GM19372 (cell line): Measurements from ENCODE around the gene VPS37B.
"Not testable (repeated sequence)": the region's sequence is repeated elsewhere in the genome, so short reads cannot be mapped to it uniquely, and the experiment has no call there.

Experiments used
- ATAC-seq: cut with Tn5 transposase; IDR thresholded peaks from one replicate; pipeline ENCODE4 v1.9.1; 2021; ENCODE audit warnings: mild to moderate bottlenecking, low read depth, moderate library complexity; ENCODE audit not compliant: unreplicated experiment

VPS37B gene

DNA sequence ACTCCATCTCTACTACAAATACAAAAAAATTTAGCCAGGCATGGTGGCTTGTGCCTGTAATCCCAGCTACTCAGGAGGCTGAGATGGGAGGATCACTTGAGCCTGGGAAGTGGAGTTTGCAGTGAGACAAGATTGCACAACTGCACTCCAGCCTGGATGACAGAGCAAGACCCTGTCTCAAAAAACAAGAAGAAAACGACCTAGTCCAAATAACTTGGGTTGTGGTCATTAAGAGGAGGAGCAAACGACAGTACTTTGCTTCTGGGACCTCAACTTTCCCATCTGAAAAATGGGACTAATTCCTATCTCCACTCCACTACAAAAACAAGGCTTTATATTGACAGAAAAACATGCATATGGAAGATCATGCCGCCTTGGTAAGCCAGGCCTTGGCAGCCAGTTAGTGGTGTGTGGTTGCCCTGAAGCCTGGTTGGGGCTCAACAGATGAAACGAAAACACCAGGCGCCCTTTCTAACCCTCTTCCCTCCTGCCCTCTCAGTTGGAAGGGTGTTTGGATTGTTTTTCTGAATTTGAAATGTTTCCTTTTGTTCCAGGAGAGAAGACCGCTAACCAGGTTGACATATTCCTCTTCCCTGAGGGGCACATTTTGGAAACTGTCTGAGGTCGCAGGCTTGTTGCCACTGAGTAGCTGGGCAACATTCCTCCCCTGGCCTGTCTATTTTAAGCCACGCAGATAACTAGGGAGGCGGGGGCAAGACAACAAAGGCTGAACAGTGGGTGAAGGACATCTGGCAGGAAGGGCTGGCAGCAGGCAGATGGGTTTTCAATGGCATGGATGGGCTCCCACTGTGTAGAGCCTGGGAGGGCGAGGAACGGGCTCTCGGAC, 13.7 kb upstream of the VPS37B start:
- no peak for ATAC-seq

DNA sequence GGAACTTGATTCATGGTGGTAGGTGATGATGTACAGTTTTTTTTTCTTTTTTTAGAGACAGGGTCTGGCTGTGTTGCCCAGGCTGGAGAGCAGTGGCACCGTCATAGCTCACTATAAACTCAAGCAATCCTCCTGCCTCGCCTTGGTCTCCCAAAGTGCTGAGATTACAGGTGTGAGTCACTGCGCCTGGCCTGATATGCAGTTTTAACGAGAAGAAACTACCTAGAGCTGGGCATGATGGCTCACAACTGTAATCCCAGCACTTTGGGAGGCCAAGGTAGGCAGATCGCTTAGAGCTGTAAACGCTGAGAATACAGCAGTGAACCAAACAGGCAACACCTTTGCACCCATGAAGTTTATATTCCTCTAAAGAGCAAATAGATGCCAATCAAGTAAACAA, 13.0 kb upstream of the VPS37B start:
- no peak for ATAC-seq

DNA sequence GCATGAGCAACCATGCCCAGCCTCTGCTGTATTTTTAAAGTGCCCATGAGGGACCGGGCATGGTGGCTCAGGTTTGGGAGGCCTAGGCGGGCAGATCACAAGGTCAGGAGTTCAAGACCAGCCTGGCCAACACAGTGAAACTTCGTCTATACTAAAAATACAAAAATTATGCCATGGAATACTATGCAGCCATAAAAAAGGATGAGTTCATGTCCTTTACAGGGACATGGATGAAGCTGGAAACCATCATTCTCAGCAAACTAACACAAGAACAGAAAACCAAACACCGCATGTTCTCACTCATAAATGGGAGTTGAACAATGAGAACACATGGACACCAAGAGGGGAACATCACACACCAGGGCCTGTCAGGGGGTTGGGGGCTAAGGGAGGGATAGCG, 9.3 kb upstream of the VPS37B start:
- ATAC-seq: not testable (repeated sequence)

DNA sequence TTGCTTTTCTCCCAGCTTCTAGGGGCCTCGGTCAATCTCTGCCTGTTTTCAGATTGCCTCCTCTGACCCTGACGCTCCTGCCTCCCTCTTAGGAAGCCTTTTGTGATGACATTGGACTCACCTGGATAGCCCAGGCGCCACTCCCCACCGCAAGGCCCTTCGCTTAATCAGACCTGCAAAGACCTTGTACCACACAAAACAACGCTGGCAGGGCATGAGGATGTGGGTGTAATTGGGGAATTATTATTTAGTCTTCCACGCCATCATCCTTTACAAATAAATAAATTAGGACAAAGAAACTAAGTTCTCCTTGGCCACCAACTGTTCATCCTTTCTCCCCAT, 7.7 kb upstream of the VPS37B start:
- ATAC-seq: no peak

DNA sequence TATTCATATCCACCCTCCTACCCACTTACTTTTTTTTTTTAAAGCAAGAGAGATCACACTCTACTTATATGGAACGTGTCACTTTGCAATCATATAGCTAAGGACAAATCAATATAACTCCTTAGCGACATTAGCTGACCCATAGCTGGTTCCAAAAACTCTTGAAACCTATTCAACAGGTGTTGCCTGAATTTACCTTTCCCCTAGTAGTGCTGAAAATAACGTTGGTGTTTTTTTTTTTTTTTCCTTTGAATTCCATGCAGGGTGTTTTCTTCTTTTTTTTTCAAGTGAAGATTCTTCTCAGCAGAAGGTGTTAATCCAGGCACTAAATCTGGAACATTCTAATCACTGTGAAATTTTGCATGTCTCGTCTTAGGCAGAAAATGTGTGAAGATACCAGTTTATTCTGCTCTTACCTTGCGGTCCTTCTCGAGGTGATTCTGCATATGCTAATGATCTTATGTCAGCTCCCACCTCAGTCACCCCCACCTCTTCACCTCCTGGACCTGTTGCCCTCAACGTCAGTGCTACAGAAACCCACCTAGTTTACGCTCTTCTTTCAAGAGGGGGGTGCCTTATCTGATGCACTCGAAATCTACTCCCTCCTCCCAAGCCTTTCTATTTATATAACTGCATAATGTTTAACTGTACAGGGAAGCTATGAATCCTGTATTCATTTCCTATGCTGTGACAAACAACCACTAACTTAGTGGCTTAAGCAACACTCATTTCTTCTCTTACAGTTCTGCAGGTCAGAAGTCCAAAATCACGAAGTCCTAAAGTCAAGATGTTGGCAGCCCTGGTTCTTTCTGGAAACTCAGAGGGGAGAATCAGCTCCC, 7.1 kb upstream of the VPS37B start:
- no peak for ATAC-seq

DNA sequence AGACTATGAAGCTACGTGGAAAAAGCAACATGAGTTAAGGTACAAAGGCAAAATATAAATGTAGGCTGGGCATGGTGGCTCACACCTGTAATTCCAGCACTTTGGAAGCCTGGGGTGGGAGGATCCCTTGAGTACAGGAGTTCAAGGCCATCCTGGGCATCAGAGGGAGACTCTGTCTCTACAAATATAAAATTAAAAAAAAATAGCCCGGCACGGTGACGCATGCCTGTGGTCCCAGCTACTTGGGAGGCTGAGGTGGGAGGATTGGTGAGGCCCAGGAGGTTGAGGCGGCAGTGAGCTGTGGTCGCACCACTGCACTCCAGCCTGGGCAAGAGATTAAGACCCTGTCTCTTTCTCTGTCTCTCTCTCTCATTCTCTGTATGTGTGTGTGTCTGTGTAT, 4.0 kb upstream of the VPS37B start:
- no peak for ATAC-seq

DNA sequence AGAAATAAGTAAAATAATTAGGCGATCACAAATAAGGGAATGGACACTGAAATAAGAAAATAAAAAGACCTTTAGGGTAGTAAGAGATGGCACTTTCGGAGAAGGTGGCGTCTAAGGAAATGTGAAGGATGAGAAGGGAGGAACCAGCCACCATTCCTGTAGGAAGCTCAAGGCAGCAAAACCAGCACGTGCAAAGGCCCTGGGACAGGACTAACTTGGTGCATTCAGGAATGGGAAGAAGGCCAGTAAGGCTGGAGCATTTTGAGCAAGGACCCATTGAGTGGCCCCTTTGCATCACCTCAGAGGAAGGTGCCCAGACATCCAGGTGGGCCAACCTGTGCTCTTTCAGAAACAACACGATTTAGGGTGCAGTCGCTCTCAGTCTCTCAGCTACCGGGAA, 738 bp upstream of the VPS37B start:
- no peak for ATAC-seq

DNA sequence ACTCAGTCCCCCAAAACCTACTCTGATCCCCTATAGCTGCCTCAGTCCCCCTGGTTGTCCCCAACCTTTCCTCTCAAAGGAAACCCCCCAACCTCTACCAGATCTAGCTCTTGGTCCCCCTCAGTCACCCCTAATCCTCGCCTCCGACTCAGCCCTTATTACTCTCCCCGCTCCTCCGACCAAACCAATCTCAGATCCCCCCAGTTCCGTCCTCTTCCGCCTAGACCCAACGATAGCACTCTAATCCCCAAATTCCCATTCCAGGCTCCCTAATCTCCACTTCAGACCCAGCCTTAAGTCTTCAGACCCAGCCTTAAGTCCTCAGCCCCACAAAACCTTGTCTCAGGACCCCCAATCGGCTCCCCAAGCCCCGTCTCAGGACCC, 612 bp downstream of the VPS37B start:
- ATAC-seq: no peak

DNA sequence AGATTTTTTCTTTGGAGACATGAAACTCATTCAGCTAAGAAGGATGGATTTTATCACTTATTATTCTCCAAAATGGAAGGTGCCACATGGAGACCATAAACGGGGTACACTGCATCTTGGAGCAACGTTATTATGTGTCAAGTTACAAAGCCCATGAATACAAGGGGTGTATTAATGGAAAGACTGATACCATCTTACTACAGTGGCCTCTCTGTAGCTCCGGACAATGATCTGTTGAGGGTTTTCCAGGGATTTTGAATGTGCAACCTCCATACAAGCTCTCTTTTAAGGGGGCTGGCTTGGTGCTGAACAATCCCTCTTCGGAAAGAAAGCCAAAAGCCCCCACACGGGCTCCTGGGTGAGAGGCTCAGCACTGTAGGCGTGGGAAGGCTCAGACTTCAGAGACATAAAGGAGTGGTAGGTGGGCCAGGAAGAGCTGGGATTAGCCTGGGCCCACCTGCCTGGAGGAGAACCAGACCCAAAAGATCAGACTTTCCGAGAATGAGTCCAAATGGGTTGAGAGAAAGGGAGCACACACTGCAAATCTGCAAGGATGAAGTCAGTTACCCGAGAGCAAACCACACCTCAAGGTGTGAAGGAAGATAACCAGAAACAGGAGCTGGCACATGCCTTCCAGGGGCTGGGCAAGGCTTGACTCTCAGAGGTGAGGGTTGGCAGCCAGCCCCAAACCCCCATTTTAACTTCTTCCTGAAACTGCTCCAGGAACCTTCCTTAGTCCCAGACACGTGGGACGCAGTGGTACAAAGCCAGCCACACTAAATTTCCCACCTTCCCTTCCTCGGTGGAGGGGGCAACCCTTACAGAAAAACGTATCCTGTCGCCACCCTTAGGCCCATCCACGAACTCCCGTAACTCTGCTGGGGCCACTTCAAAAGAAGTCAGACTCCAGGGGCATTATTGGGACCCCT, 1.5 kb downstream of the VPS37B start:
- ATAC-seq: no peak

DNA sequence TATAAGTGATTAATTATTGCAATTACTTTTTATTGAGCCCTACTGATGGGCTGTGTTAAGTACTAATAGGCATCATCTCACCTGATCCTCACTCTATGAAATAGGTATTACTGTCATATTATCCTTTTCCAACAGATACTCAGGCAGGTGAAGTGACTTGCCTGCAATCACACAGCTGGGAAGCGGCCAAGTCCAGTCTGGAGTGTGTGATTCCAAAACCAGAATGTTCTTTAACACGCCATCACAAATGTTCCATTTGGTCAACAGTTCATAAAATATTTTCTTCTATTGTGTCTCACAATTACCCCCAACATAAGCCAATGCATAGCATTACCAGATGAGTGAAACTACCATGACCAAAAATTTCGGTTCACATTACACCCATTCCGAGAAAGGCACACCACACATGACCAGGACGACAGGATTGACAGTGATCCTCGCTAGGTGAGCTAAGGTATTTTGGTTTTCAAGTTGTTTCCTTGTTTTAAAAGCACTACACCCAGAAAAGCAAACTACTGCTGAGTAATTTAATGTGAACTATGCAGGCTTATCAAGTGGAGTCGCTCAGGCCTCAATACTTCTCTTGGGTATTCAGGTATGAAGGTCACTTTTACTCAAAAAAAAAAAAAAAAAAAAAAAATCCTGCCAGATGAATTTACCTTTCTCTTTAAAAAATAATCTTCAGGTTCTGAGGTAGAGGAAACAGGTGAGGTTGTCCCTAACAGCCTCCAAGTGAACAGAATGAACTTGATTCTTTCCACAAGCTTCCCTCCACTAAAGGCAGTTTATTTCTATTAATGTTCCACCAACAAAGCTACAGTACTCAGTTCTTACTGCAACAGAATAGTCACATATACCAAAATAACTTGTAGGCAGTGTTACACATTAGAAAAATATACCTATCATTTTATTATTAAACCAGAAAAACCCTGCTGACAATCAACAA, 2.4 kb downstream of the VPS37B start:
- ATAC-seq: no peak

DNA sequence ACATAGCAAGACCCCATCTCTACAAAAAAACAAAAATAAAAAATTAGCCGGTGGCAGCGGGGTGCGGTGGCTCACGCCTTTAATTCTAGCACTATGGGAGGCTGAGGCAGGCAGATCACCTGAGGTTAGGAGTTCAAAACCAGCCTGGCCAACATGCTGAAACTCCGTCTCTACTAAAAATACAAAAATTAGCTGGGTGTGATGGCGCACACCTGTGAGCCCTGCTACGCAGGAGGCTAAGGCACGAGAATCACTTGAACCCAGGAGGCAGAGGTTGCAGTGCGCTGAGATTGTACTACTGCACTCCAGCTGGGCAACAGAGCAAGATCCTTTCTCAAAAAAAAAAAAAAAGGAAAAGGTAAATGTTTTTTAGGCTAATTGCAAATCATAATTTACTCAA, 3.2 kb downstream of the VPS37B start:
- not testable (repeated sequence) for ATAC-seq

DNA sequence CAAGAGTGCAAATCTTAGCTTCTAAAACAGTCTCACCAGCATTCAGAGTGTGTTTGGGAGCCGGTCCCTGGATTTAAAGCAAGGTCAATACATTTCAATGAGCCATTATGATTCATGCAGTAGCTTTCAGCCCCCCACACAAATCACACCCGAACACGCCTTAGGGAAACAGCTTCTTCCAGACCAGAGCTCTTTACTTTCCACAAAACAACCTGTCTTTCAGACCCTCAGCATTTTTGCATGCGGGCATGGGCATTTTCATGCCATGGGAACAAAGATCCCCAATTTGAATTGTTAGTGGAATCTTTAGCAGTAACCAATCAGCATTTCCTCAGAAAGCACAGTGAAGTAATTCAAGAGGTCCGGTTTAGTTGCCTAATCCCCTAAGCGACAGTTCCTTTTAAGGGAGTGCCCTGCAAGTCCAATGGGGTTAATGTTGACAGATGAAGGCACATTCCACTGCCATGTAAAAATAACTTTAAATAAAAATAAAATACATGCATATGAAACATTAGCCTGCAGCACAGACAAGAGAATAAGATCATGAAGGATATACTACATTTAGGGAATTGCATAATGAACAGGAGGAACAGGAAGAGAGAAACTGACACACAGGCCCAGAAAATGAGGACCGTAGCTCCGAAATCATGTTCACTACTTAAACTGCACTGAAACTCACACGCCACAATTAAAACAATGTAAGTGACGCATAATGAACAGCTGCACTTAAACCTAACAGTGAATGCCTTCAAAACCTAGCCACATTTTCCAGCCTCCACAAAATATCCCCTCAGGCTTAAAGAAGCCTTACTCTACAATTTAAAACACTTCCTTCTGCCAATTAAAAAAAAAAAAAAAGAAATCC, 4.0 kb downstream of the VPS37B start:
- ATAC-seq: no peak

DNA sequence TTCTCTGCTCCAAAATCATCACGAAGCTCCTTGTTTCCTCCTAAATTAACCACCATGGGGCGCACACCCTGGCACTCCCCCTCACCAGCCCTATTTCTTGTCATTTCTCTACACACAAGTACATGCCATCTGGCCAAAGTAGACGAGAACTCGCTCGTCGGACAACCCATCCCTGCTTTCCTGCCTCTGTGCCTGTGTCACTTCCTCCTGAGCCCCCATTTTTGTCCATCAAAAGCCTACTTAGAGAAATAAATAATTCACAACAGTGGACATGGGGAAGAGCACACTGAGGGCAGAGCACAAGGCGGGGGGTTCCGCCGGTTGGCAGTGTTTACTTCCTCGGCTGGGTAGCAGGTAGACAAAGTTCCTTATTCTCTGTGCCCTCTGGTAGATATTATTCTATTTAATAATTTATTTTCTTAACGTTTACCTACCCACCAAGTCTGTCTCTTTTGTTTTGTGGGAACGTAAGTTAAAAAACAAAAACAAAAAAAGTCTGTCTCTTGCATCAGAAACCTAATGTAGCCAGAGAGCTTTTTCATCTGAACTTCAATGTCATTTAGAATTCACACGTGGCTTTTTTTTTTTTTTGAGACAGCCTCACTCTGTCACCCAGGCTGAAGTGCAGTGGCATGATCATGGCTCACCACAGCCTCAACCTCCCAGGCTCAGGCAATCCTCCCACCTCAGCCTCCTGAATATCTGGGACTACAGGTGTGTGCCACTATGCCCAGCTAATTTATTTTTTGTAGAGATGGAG, 6.0 kb downstream of the VPS37B start:
- ATAC-seq: no peak

DNA sequence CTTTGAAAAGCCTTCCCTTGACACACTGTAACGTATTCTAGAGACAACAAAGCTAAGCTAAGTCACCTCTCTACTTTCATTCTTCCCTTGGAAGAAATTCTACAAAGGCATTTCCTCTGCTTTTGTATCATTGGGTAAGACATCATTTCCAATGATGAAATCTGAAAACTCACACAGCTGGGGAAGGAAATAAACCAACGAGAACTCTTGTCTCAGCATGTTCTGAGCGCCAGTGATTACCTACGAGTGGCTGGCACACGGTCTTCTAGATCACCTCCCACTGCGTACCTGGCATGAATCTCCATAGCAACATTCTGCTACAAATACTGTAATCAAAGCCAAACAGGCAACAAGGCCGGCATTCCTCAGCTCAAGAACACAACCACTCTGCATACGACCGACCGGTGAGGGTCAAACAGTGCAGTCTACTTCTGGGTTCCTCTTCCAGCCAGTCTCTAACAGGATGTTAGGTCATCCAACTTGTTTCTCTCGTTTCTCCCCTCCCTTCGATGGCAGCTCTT, 7.6 kb downstream of the VPS37B start:
- no peak for ATAC-seq

DNA sequence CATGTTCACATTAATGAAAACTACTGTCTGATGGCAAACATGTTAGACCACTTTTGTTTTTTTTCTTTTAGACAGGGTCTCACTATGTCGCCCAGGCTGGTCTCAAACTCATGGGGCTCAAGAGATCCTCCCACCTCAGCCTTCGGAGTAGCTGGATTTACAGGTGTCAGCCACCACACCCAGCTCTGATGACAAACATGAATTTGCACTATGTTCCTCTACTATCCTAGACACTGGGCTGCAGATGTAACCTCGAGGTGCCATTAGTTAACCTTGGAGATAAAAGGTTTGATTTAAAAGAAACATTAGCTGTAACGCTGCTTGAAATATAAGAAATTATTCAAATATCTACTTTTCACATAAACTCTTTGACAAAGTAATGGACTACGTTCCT, 8.1 kb downstream of the VPS37B start:
- ATAC-seq: peak; percentile 34

DNA sequence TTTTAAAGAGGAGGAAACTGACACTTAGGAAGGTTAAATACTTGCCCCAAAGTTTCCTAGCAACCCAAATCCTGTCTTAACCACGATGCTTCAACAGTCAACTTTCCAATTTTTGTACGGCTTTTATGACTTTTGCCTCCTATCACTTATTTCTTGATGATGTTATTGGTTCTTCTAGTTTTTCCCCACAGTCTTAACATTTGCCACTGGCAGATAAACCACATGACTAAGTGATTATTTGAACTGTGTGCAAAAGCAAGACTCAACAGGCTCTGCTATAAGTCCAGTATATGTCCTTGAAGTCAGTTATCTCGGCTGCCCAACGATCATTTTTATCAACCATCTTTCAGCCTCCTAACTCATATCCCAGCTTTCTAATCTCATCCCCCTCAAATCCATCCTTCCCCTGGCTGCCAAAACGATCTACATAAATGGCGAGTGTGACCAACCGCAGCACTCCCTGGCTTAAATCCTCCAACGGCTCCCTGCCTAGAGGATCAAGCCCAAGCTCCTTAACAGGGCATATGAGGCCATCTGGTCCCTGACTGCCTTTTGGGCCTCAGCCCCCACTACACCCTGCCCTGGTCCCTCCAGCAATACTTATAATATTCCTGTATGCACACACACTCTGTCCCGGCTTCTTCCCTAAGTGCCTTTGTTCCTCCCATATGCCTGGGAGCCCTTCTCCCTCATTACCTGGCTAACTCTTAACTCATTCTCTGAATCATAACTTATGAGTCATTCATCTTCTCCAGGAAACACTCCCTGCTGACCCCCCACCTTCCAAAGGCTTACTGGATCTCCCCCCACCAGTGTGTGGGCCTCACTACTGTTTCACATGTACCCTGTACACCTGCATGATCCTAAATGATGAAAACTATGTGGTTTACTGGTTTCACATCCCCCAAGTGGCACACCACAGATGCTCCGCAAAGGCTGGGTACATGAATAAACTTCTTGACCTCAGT, 8.8 kb downstream of the VPS37B start:
- ATAC-seq: peak; percentile 72

DNA sequence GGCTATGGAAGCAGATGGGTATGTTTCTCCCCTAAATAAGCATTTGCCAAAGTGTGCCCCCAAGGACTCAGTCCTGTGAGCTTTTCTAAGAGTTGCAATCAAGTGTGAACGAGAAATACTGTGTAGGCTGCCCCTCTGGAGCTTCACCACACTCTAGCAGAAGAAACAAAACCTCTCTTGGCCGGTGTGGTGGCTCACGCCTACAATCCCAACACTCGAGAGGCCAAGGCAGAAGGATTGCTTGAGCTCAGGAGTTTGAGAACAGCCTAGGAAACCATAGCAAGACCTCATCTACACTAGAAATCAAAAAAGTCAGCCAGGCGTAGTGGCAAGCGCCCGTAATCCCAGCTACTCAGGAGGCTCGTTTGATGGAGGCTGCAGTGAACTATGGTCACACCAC, 9.8 kb downstream of the VPS37B start:
- ATAC-seq: no peak
